BLaER1 (cell line): ENCODE measurements around the gene HTT.

Source experiments
- H3K27ac ChIP-seq: shearing (Covaris generic); formaldehyde crosslinking; 2 replicates; pipeline ENCODE4 v1.8.1; 2022
- H3K27me3 ChIP-seq: shearing (Covaris generic); formaldehyde crosslinking; 2 replicates; pipeline ENCODE4 v1.8.1; 2022
- H3K36me3 ChIP-seq: shearing (Covaris generic); formaldehyde crosslinking; 2 replicates; pipeline ENCODE4 v1.8.1; 2022
- H3K4me1 ChIP-seq: shearing (Covaris generic); formaldehyde crosslinking; 2 replicates; pipeline ENCODE4 v1.8.1; 2022
- H3K4me2 ChIP-seq: shearing (Covaris generic); formaldehyde crosslinking; 2 replicates; pipeline ENCODE4 v1.8.1; 2022
- H3K4me3 ChIP-seq: shearing (Covaris generic); formaldehyde crosslinking; 2 replicates; pipeline ENCODE4 v1.8.1; 2022
- H3K9ac ChIP-seq: shearing (Covaris generic); formaldehyde crosslinking; 2 replicates; pipeline ENCODE4 v1.8.1; 2022
- H3K9me3 ChIP-seq: shearing (Covaris generic); formaldehyde crosslinking; 2 replicates; pipeline ENCODE4 v1.8.1; 2022
- H4K20me1 ChIP-seq: shearing (Covaris generic); formaldehyde crosslinking; 2 replicates; pipeline ENCODE4 v1.8.1; 2022
- Cebpa-rat ChIP-seq: shearing (Covaris generic); IDR thresholded peaks from 2 replicates; pipeline ENCODE4 v1.8.1; 2022

The HTT gene

GRCh38 chr4:3248811-3249661 lies 174.6 kb downstream of the HTT start, which contains the start of gene MSANTD1:
TSS of gene MSANTD1 (plus strand) at chr4:3249159. CDS start at chr4:3249223, 64 bp downstream.
- Histone ChIP-seq H3K4me2 (0 out of 2 replicates have a peak within 1 kb of the TSS, but pooled peaks have one; percentile 20), H4K20me1 (peaks cover 6% of the 10 kb centered on the region; the same call in 1 of the 2 replicates), H3K4me3 (no peak within 1 kb of the TSS), H3K4me1 (peaks cover 69% of the 10 kb centered on the region), H3K27ac (peak within 1 kb of the TSS; percentile 50), H3K27me3 (no peaks in the 10 kb centered on the region), H3K36me3 (no peaks in the 10 kb centered on the region), H3K9me3 (no peaks in the 10 kb centered on the region), H3K9ac (no peak within 1 kb of the TSS; the same call in 1 of the 2 replicates)
- no peak for TF ChIP-seq Cebpa-rat

DNA sequence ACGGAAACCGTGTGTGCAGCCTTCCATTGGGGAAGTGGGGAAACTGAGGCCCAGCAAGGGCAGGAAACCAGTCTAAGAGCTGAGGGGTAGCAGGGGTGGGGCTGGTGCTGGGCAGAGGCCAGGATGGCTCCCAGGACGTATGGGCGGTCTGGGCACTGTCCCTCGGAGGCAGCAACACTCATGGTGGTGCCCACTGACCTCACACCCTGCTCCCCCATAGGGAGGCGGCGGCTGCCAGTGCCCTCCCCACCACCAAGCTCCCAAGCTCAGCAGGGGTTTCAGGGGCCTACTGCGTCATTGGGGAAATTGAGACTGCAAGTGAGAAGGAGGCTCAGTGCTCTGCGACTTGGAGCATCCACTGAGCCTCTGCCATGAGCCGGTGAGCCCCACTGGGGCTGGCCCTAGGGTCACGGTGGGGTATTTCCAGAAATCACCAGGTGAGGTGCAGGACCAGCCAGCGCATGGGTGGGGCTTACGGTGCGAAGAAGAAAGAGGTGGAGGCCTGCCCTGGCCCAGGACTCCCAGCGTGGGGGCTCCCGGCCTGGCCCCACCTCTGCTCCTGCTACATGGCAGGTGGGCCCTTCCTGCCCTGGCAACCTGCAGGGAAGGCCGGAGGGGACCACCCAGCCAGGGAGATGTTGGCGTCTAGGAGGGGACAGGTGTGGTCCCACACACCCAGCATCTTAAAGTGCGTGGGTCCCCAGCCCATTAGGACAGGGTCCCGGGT lies 175.4 kb downstream of the HTT start:
- no peak for TF ChIP-seq Cebpa-rat
- H3K4me3 ChIP-seq = no peak overlapping the region
- no peaks in the 10 kb centered on the region for H3K27me3 ChIP-seq
- H3K4me2 ChIP-seq = no peak overlapping the region
- H3K9me3 ChIP-seq = no peaks in the 10 kb centered on the region
- H3K36me3 ChIP-seq = no peaks in the 10 kb centered on the region
- no peak overlapping the region for H3K27ac ChIP-seq
- H4K20me1 ChIP-seq = no peaks in the 10 kb centered on the region
- H3K4me1 ChIP-seq = peaks cover 68% of the 10 kb centered on the region
- H3K9ac ChIP-seq = no peak overlapping the region

DNA sequence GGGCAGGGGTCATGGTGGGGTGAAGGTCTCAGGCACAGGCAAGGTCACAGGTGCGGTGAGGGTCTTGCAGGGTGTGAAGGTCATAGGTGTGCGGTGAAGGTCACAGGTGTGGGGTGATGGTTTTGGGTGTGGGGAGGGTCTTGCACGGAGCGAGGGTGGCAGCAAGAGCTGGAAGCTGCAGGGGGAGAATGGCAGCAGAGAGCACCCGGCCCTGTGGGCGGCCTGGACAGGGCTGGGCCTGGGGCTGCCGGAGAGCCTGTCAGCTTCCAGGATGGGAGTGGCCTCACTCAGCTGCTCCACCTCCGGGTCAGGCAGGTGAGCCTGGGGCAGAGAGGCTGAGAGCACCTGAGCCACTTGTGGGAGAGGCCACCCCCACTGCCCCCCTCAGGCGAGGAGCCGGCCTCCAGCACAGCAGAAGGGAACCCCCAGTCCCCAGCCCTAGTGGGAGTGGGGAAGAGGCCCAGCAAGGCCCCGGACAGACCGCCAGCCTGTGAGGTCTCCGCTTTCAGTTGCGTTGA lies 176.0 kb downstream of the HTT start:
- H3K27me3 ChIP-seq = no peaks in the 10 kb centered on the region
- no peaks in the 10 kb centered on the region for H4K20me1 ChIP-seq
- peak overlapping the region; percentile 62 for H3K27ac ChIP-seq
- H3K9me3 ChIP-seq = no peaks in the 10 kb centered on the region
- H3K4me1 ChIP-seq = peaks cover 64% of the 10 kb centered on the region
- no peak overlapping the region for H3K4me3 ChIP-seq
- H3K36me3 ChIP-seq = 0 out of 2 replicates have a peak, but pooled peaks cover 1% of the 10 kb centered on the region
- H3K9ac ChIP-seq = no peak overlapping the region
- H3K4me2 ChIP-seq = peak overlapping the region; percentile 62
- TF ChIP-seq Cebpa-rat = no peak

- peaks cover 64% of the 10 kb centered on the region for H3K4me1 ChIP-seq
- 0 out of 2 replicates have a peak, but pooled peaks cover 4% of the 10 kb centered on the region for H3K36me3 ChIP-seq
- TF ChIP-seq Cebpa-rat = no peak
- peak overlapping the region; percentile 62 for H3K27ac ChIP-seq
- no peaks in the 10 kb centered on the region for H3K9me3 ChIP-seq
- H3K4me3 ChIP-seq = no peak overlapping the region
- H3K4me2 ChIP-seq = peak overlapping the region; percentile 62
- peak overlapping the region; percentile 24; the same call in 1 of the 2 replicates for H3K9ac ChIP-seq
- H4K20me1 ChIP-seq = no peaks in the 10 kb centered on the region
- no peaks in the 10 kb centered on the region for H3K27me3 ChIP-seq
These were observed 176.6 kb downstream of the HTT start for GRCh38 chr4:3250956-3251690.

DNA sequence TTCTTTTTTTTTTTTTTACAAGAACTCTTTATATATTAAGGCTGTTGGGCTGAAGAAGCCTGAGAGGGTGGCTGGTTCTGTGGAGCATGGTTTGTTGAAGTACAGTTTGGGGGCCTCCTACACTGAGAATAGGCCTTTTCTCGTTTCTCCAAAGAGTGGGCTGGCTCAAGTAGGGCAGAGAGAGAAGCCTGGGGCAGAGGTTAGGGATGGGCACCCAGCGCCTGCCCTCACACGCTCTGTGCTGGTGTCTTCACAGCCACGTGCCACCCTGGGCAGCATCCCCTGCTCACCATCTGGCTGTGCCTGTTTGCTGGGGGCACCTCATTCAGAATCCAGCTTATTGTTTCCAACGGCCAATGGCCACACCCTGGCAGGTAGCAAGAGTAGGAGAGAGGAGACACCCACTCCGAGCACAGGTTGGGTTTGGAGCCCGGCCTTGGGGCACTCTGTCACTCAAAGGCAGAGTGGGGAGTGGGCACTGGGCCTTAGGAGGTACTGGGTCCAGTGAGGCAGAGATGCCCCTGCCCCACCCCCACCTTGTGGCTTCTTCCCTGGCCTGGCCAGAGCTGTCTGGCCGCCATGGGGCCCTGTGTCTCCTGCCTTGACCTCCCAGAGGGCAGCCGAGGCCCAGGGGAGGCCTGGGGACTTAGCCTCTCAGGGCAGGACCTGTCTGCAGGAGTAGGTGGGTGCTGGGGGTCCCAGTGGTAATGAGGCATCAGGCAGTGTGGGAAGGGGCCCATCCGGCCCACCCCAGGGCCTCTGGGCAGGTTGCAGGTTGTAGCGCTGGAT lies 177.4 kb downstream of the HTT start:
- Histone ChIP-seq H3K4me1 (peaks cover 64% of the 10 kb centered on the region), H3K9me3 (no peaks in the 10 kb centered on the region), H3K9ac (peak overlapping the region; percentile 24; the same call in 1 of the 2 replicates), H3K4me2 (peak overlapping the region; percentile 62), H3K4me3 (no peak overlapping the region), H4K20me1 (no peaks in the 10 kb centered on the region), H3K27me3 (no peaks in the 10 kb centered on the region), H3K27ac (peak overlapping the region; percentile 62), H3K36me3 (0 out of 2 replicates have a peak, but pooled peaks cover 4% of the 10 kb centered on the region)
- TF ChIP-seq Cebpa-rat = no peak

DNA sequence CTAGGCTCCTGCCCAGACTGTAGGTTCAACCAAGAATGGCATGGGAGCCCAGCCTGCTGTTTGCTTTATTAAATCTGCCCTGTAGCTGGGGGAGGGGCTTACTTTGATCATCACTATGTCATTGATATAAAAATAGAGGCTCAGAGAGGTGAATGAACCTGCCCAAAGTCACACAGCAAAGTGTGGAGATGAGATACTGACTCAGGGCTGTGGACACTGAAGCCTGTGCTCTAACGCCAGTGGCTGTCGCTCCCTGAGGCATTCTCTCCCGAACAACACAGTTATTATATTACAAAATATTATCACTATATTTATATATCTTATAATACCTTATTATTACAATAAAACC lies 178.0 kb downstream of the HTT start:
- Histone ChIP-seq H3K27ac (peak overlapping the region; percentile 62), H3K4me2 (no peak overlapping the region), H4K20me1 (no peaks in the 10 kb centered on the region), H3K4me3 (no peak overlapping the region), H3K4me1 (peaks cover 66% of the 10 kb centered on the region), H3K36me3 (0 out of 2 replicates have a peak, but pooled peaks cover 4% of the 10 kb centered on the region), H3K27me3 (no peaks in the 10 kb centered on the region), H3K9me3 (no peaks in the 10 kb centered on the region), H3K9ac (no peak overlapping the region)
- TF ChIP-seq Cebpa-rat = no peak

DNA sequence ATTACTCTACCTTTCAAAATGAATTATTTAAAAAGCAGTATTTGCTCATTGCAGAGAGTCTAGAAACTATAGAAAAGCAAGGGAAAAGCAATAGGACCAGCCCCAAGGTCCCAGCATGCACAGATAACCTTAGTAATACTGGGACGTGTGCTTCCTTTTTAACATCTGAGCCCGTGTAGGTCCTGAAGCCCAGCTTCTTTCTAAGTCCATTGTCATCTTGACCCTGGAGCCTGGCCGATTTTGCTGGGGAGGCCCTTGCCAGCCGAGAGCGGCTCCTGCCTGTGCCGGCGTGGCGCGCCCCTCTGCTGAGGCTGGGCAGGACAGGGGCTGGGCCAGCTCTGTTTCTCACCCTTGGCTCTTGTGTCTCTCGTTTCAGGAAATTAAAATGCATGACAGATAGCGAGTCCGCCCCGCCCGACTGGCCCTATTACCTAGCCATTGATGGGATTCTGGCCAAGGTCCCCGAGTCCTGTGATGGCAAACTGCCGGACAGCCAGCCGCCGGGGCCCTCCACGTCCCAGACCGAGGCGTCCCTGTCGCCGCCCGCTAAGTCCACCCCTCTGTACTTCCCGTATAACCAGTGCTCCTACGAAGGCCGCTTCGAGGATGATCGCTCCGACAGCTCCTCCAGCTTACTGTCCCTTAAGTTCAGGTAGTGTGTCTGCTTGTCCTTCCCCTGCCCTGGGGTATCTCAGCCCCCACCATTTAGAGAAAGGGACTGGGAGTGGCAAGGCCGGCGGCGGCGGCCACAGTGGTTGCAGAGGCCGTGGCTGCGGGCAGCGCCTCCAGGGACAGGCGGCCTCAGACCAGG lies 178.6 kb downstream of the HTT start:
- no peaks in the 10 kb centered on the region for H3K9me3 ChIP-seq
- no peak overlapping the region for H3K4me2 ChIP-seq
- no peak overlapping the region for H3K9ac ChIP-seq
- peaks cover 71% of the 10 kb centered on the region for H3K4me1 ChIP-seq
- no peaks in the 10 kb centered on the region for H4K20me1 ChIP-seq
- H3K27ac ChIP-seq = no peak overlapping the region
- no peak overlapping the region for H3K4me3 ChIP-seq
- TF ChIP-seq Cebpa-rat = no peak
- 0 out of 2 replicates have a peak, but pooled peaks cover 4% of the 10 kb centered on the region for H3K36me3 ChIP-seq
- H3K27me3 ChIP-seq = no peaks in the 10 kb centered on the region

DNA sequence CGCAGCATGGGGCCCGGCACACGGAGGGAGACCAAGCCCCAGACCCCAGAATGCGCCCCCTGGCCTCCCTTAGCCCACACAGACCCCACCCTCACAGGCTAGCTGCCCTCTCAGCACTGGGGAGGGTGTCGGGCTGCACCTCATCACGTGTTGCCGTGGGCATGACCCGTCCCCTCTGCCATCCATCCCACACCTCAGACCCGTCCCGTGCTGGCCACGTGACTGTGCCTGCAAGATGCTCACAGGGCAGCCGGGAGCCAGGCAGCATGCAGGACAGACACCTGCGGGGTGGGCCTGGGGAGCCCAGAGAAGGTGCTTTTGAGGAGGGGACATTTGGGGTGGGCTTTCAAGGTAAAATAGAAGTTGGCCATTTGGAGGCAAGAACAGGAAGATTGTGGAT lies 179.3 kb downstream of the HTT start:
- H3K27me3 ChIP-seq = no peaks in the 10 kb centered on the region
- H3K4me1 ChIP-seq = peaks cover 74% of the 10 kb centered on the region
- TF ChIP-seq Cebpa-rat = no peak
- no peak overlapping the region for H3K9ac ChIP-seq
- H3K4me3 ChIP-seq = no peak overlapping the region
- no peak overlapping the region for H3K4me2 ChIP-seq
- no peaks in the 10 kb centered on the region for H3K9me3 ChIP-seq
- H4K20me1 ChIP-seq = no peaks in the 10 kb centered on the region
- H3K36me3 ChIP-seq = 0 out of 2 replicates have a peak, but pooled peaks cover 4% of the 10 kb centered on the region
- no peak overlapping the region for H3K27ac ChIP-seq
